Umbilical cord (tissue), 2 donors: ENCODE results near the gene IKZF2. TPM values are rescaled to one million over a fixed set of nuclear protein-coding genes. Genes with fewer than 3 reads are reported as not detected.

Source experiments
- DNase-seq: peaks from one replicate; pipeline ENCODE4 v3.0.0-alpha.2; 2015; ENCODE audit warnings: low spot score
- total RNA-seq: library from RNA; depleted of rRNA; stranded (reverse); fragments of >200 nt; gene quantifications from one replicate; pipeline ENCODE4 v1.2.3, GENCODE V29; 2014; ENCODE audit warnings: low replicate concordance; ENCODE audit not compliant: insufficient read depth

The IKZF2 gene
- total RNA-seq, result 26.5 TPM

- DNase-seq, result peak; percentile 92
Observed at GRCh38 chr2:213151437-213152064, at the start of gene IKZF2. IKZF2 (minus strand) TSS chr2:213151612; CDS start chr2:213148629, 2,983 bp downstream.

- no peak for DNase-seq
Observed at GRCh38 chr2:213199871-213200270, 48.5 kb upstream of the IKZF2 start.

GRCh38 chr2:213189001-213189899, 37.8 kb upstream of the IKZF2 start:
- DNase-seq, result peak; percentile 80

GRCh38 chr2:213188533-213188867, 37.1 kb upstream of the IKZF2 start:
- no peak for DNase-seq

- DNase-seq, result peak; percentile 69
Observed at GRCh38 chr2:213187833-213188532, 36.6 kb upstream of the IKZF2 start.

- no peak for DNase-seq
Observed at GRCh38 chr2:213187386-213187785, 36.0 kb upstream of the IKZF2 start.

- DNase-seq, result no peak
Observed at GRCh38 chr2:213185147-213185822, 33.9 kb upstream of the IKZF2 start.

- DNase-seq, result no peak
Observed at GRCh38 chr2:213181712-213182111, 30.3 kb upstream of the IKZF2 start.

GRCh38 chr2:213177679-213178078, 26.3 kb upstream of the IKZF2 start:
- no peak for DNase-seq

- peak; percentile 56 for DNase-seq
Observed at GRCh38 chr2:213175673-213176247, 24.3 kb upstream of the IKZF2 start.

- DNase-seq, result no peak
Observed at GRCh38 chr2:213172641-213173040, 21.2 kb upstream of the IKZF2 start.

GRCh38 chr2:213171147-213171546, 19.7 kb upstream of the IKZF2 start:
- DNase-seq, result no peak

GRCh38 chr2:213167271-213167930, 16.0 kb upstream of the IKZF2 start:
- DNase-seq, result no peak

GRCh38 chr2:213166109-213166508, 14.7 kb upstream of the IKZF2 start:
- no peak for DNase-seq

- DNase-seq, result no peak
Observed at GRCh38 chr2:213164263-213164662, 12.9 kb upstream of the IKZF2 start.

- no peak for DNase-seq
Observed at GRCh38 chr2:213162516-213163118, 11.2 kb upstream of the IKZF2 start.

- DNase-seq, result peak; percentile 62
Observed at GRCh38 chr2:213161759-213162515, 10.5 kb upstream of the IKZF2 start.

GRCh38 chr2:213159768-213160167, 8.4 kb upstream of the IKZF2 start:
- no peak for DNase-seq

- DNase-seq, result no peak
Observed at GRCh38 chr2:213157242-213157641, 5.8 kb upstream of the IKZF2 start.

GRCh38 chr2:213156717-213157116, 5.3 kb upstream of the IKZF2 start:
- DNase-seq, result no peak
